ENCODE data around the gene EHD4.

The EHD4 gene

DNA sequence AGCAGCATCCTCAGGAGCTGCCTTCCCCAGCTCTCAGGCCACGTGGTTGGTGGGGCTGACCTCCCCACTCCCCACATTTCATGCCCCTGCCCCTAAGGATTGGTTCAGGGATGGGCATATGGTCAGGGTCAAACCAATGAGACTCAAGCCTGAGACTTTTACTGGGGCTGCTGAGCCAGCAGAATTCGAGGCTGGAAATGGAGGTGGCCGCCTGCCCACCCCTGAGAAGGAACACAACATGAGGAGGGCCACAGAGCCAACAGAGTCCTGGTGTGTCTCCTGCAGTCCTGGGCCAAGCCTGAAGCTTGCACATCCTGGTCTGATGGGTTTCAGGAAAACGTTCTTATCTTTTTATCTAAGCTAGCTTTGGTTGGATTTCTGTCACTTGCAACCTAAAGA lies 5.9 kb downstream of the EHD4 start:
- TF ChIP-seq GATA3 (IDR thresholded peaks at IDR 0.05; ENCODE audit: low read depth, low read length) = no peak
- TF ChIP-seq GATA2 (IDR thresholded peaks at IDR 0.05; ENCODE audit: low read depth, low read length) = no peak

GRCh38 chr15:41965441-41966413 lies 6.6 kb downstream of the EHD4 start:
- TF ChIP-seq GATA2 (IDR thresholded peaks at IDR 0.05; ENCODE audit: low read depth, low read length) = no peak
- no peak for TF ChIP-seq GATA3 (IDR thresholded peaks at IDR 0.05; ENCODE audit: low read depth, low read length)

DNA sequence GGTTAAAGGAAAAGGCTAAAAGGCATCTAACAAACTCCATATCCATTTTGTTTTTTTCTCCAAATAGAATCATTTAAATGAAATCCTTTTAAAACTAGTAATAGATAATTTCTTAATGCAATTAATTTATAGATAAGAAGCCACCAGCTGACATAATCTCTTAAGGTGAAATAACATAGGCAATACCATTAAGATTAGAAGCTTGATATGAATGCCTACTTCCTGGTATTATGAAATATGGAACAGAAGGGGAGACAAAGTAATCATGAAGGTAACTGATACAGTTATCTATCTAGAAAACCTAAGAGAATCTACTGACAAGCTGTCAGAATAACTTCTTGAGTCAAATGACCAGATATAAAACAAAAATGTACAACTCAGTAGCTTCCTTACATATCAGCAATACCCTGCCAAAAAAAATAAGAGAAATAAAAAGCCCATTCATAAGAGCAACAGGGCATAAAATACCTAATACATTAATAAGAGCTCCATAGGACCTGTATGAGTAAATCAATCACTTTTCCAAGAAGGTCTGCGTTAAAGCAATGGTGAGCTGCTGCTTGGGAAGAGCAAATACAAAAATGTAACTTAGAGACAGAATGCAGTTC lies 10.7 kb downstream of the EHD4 start:
- no peak for TF ChIP-seq GATA3 (IDR thresholded peaks at IDR 0.05; ENCODE audit: low read depth, low read length)
- TF ChIP-seq GATA2 (IDR thresholded peaks at IDR 0.05; ENCODE audit: low read depth, low read length) = no peak

DNA sequence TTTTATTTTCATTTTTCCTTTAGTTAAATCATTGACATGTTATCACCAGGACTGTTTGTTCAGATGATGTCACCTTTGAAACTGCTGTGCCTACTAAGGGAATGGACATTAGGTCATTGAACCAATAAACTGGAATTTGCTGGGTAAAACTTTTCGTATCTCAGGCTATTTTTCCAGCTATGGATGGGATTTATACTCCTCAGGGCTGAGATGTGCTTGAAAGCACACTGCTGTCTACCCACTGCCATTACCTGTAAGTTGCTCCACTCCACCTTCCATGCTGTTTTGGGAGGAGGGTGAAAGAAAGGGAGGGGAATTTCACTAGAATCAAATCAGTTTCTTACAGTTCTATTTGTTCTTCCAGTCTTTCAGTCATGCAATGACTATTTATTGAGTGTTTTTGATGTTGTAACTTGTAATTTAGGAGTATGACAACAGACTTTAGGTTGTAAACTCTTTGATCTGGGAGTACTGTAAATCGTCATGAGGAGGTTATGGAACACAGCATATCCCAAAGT lies 11.3 kb downstream of the EHD4 start:
- TF ChIP-seq GATA3 (IDR thresholded peaks at IDR 0.05; ENCODE audit: low read depth, low read length) (no peak), GATA2 (IDR thresholded peaks at IDR 0.05; ENCODE audit: low read depth, low read length) (no peak)

DNA sequence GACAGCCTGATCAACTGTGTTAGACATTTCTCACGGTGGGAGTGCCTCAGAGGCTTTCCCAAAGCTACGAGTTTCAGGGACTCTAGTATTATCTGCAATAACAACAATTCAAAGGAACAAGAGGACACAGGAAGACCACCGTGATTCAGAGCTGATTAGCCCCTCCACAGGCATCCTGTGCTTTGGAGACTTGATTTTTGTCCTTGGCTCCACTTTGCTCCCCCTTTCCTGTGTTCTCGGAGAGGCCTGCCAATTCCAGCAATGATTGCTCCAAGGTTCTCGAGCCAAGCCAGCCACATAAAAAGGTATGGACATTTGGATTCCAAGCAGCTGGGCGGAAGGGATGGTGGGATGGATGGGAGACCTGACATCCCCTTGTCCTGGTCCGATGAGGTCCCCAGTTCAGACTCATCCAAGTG lies 14.3 kb downstream of the EHD4 start:
- TF ChIP-seq GATA3 (IDR thresholded peaks at IDR 0.05; ENCODE audit: low read depth, low read length) (no peak), GATA2 (IDR thresholded peaks at IDR 0.05; ENCODE audit: low read depth, low read length) (no peak)

DNA sequence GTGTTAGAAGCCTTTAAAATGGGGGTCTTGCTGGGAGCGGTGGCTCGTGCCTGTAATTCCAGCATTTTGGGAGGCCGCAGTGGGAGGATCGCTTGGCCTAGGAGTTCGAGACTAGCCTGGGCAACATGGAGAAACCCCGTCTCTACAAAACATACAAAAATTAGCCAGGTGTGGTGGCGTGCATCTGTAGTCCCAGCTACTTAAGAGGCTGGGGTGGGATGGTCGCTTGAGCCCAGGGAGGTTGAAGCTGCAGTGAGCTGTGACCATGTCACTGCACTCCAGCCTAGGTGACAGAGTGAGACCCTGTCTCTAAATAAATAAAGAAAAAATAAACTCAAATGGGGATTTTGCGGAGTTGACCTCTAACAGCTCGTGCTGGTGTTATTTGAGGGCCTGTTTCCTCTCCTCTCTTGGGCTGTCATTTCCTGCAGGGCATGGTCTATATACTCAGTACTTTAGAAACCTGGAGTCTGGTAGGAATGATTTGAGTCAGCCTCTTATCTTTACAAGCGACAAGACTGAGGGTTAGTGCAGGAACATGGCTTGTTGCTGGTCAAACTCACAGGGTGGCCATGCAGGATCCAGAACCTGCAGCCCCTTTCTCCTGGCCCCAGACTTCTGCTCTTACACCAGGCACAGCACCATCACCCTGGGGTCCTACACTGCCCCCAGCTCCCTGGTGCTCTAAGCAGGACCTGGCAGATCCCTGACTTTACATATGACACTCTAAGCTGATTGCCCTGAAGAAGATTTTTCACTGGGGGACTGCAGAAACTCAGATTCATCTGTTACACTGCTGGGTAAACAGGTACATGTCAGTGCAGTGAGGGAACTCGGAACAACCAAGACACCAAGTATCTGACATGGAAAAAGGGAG lies 15.1 kb downstream of the EHD4 start:
- no peak for TF ChIP-seq GATA2 (IDR thresholded peaks at IDR 0.05; ENCODE audit: low read depth, low read length)
- TF ChIP-seq GATA3 (IDR thresholded peaks at IDR 0.05; ENCODE audit: low read depth, low read length) = no peak

DNA sequence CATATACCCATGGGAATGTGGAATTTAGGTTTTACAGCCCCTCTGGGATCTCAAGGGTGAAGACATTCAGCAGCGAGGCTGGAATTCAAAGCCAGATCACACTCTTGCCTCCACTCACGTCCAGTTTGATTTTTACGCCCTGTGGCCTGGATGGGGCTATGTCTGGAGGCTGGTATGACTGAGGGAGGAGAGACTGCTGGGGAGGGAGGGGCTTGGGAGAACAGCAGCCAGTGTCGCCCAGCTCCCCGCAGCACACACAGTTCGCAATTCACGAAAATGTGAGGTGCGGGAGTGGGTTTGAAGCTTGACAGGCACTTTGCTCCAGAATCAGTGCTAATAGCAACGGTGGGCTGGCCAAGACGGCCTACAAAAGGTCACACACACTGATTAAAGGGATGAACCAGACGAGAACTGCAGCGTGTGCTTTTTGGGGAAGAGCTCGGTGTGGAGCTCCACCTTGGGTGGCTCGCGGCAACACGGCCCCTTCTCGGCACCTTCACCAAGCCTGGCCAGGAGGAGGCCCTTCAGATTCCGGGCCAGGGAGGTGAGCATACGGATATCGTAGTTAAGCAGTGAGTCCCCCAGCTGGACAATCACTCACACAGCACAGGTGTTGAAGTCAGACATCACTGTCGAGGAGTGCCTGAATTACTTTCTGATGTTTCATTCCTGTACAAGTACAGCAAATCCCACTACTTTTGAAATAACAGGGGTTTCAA lies 16.4 kb downstream of the EHD4 start:
- TF ChIP-seq GATA2 (IDR thresholded peaks at IDR 0.05; ENCODE audit: low read depth, low read length) (no peak), GATA3 (IDR thresholded peaks at IDR 0.05; ENCODE audit: low read depth, low read length) (no peak)

DNA sequence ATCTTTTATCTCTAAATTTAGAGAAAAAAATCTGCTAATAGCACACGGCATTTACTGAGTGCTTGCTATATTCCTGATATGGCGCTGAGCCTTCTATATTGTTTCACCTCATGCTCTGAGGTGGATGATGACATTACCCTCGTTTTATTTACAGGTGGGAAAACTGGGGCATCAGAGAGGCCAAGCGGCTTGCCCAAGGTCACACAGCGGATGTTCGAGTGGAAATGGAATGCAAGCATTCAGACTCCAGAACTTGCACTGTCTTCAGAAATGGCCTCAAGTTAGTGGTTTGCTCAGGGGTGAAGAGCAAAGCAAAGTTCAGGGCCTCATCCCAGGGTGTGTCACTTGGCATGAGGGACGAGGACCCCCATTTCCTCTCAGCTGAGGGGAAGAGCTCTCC lies 17.3 kb downstream of the EHD4 start:
- TF ChIP-seq GATA3 (IDR thresholded peaks at IDR 0.05; ENCODE audit: low read depth, low read length) (no peak), GATA2 (IDR thresholded peaks at IDR 0.05; ENCODE audit: low read depth, low read length) (no peak)

DNA sequence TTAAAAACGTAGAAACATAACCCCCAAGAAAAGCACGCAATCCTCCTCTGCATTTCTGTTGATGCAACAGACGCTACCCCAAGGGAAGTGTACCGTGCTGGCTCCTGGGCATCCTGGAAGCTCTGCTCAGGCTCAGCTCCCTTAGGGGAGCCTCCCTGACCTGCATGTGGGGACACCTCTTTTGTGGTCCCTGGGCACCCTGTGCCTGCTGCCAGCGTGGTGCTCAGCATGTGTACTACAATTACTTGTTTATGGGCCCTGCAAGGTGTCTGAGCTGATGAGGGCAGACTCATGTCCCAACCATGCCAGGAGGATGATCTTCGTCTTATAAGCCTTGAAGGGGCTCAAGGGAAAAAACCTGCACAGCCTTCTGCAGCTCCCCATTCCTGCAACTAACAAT lies 18.3 kb downstream of the EHD4 start:
- TF ChIP-seq GATA3 (IDR thresholded peaks at IDR 0.05; ENCODE audit: low read depth, low read length) (no peak), GATA2 (IDR thresholded peaks at IDR 0.05; ENCODE audit: low read depth, low read length) (no peak)

DNA sequence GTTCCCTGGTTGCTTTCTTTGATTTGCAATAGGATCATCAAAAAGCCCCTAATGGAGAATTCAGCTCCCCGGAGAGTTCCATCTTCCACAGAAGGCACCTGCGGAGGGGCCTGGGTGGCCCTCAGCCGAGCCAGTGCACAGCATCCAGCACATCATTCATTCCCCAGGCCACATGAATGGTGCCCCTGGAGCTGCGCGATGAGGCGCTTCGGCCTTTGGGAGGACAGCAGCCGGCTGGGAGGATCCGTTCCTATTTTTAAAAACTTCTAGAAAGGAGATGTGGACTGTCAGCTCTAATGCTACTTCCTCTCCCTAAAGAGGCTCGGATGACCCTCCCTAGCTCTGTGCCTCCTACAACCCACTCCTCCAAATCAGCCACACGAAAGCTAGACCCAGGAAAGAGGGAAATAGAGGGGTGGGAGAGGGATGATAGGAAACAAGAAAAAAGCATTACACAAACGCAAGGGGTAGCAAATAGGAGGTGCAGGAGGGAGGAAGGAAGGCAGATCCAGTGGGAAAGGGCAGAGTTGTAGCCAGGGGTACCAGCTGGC lies 20.3 kb downstream of the EHD4 start:
- TF ChIP-seq GATA2 (IDR thresholded peaks at IDR 0.05; ENCODE audit: low read depth, low read length) (no peak), GATA3 (IDR thresholded peaks at IDR 0.05; ENCODE audit: low read depth, low read length) (no peak)

GRCh38 chr15:41951571-41951970 lies 20.8 kb downstream of the EHD4 start:
- no peak for TF ChIP-seq GATA3 (IDR thresholded peaks at IDR 0.05; ENCODE audit: low read depth, low read length)
- TF ChIP-seq GATA2 (IDR thresholded peaks at IDR 0.05; ENCODE audit: low read depth, low read length) = no peak

GRCh38 chr15:41950489-41950888 lies 21.9 kb downstream of the EHD4 start:
- no peak for TF ChIP-seq GATA3 (IDR thresholded peaks at IDR 0.05; ENCODE audit: low read depth, low read length)
- TF ChIP-seq GATA2 (IDR thresholded peaks at IDR 0.05; ENCODE audit: low read depth, low read length) = no peak

DNA sequence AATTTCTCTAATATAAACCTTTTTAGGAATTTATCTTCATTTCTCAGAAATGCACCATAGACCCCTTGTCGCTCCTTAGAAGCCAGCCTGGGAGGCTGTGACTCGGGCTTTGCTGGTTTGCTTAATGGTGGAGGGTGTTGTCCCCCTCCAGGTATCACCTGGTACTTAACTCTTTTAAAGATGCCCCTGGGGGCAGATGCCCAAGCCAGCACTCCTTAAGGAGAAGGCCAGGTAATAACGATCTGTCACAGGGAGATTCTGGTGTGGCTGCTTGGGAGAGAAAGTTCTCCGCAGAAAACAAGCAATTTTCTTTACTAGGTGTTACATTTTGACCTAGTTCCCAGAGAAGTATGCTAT lies 22.3 kb downstream of the EHD4 start:
- TF ChIP-seq GATA3 (IDR thresholded peaks at IDR 0.05; ENCODE audit: low read depth, low read length) (no peak), GATA2 (IDR thresholded peaks at IDR 0.05; ENCODE audit: low read depth, low read length) (no peak)
